AG10803 (cell line): ENCODE data around the gene FNTB.
A peak's percentile ranks its signal among the peaks of the same experiment; 100 is the strongest.

Source experiments
- DNase-seq: peaks from one replicate; pipeline ENCODE4 v3.0.0; 2010; ENCODE audit warnings: low read depth
- H3K4me3 ChIP-seq: 2 replicates; pipeline ENCODE4 v1.5.1; 2011; ENCODE audit warnings: mild to moderate bottlenecking, low read length, control low read depth
- CTCF ChIP-seq: conservative IDR thresholded peaks from 2 replicates; pipeline ENCODE4 v1.5.1; 2011; ENCODE audit warnings: mild to moderate bottlenecking, low read length, control low read depth, inconsistent platforms

FNTB gene

DNA sequence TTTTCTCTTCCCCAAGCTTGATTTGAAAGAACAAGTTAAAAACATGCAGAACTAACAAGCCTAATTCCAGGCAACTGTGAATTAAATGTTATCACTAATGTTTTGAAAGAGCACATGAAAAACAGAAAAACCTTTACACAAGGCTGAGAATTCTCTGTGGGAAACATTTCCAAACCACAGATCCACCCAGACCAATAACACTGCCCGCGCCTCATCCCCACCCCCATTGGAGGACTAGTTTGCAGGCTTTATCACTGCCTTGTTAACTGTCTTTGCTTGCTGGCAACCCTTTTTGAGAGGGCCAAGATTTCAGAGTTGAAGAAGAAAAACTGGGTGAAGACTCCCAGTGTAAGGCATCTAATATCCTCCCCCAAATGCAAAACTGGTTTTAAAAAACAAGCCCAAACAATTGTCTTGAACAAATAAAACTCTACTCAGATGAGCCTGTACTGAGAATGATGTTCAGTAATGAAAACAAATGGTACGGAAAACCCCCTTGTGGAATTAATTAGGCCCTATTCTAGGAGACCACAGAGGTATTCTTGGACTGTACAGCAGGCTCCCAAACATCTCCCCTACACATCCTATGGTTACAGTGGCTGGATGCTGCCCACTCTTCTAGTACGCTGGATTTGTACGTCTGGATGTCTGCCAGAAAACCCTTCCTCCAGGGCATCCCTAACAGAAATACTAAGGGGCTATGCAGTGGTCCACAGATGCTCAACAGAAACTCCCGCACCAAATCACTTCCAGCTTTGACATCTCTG, 109.8 kb downstream of the FNTB start:
- no peak for TF ChIP-seq CTCF
- no peak overlapping the region for H3K4me3 ChIP-seq
- peak; percentile 31 for DNase-seq

GRCh38 chr14:65098586-65098985, 111.9 kb downstream of the FNTB start:
- DNase-seq = peak; percentile 43
- no peak for TF ChIP-seq CTCF
- peak overlapping the region; percentile 0; the same call in 1 of the 2 replicates for H3K4me3 ChIP-seq

- TF ChIP-seq CTCF = no peak
- H3K4me3 ChIP-seq = peak overlapping the region; percentile 82
- DNase-seq = no peak
Observed at GRCh38 chr14:65100922-65101541, 114.3 kb downstream of the FNTB start.

GRCh38 chr14:65101631-65102440, 115.1 kb downstream of the FNTB start:
- DNase-seq = no peak
- H3K4me3 ChIP-seq = peak overlapping the region; percentile 82
- no peak for TF ChIP-seq CTCF

- TF ChIP-seq CTCF = no peak
- peak within 1 kb of the TSS; percentile 82 for H3K4me3 ChIP-seq
- DNase-seq = peak; percentile 99
Observed at GRCh38 chr14:65102441-65103149, 115.9 kb downstream of the FNTB start, which contains the start of gene MAX. TSS of gene MAX (minus strand) at chr14:65102517. CDS start at chr14:65102339, 178 bp downstream.

- TF ChIP-seq CTCF = peak; percentile 40
- DNase-seq = peak; percentile 36
- H3K4me3 ChIP-seq = peak overlapping the region; percentile 78
Observed at GRCh38 chr14:65103150-65103760, 116.6 kb downstream of the FNTB start.
